A549 (cell line): Measurements from ENCODE around the gene MYORG. TPM values are rescaled to one million over a fixed set of nuclear protein-coding genes. Genes with fewer than 3 reads are reported as not detected.
A peak's percentile ranks its signal among the peaks of the same experiment; 100 is the strongest.

Experiments used
- ATAC-seq, 2 experiments: fragments of 200-7000 bp in 1 of 2; fragments of >200 bp in 1 of 2; cut with Nextera tagmentation in 1 of 2; cut with Tn5 transposase in 1 of 2; 3 replicates each; pipeline versions ENCODE4 v1.8.0 to v1.9.1; 2018 to 2020; ENCODE audit warnings: mild to moderate bottlenecking in 1 of 2, moderate library complexity in 1 of 2
- CTCF ChIA-PET: fragments of 300-600 bp; sonication (Branson Sonifier 250); formaldehyde crosslinking; extraction: SDS; loops from one replicate; lab custom pipeline; 2021; ENCODE audit warnings: antibody characterized with exemption, inconsistent platforms; lab: Yijun Ruan, JAX
- POLR2A ChIA-PET: fragments of 350-600 bp; formaldehyde crosslinking; extraction: SDS; loops from one replicate; lab custom pipeline; 2021; ENCODE audit warnings: antibody characterized with exemption, inconsistent platforms; lab: Yijun Ruan, JAX
- DNase-seq, 2 experiments: peaks; one replicate each; pipeline versions ENCODE4 v3.0.0 to v3.0.0-alpha.2; 2011 to 2016; ENCODE audit warnings: low read depth in 1 of 2, low spot score in 1 of 2
- FAIRE-seq: peaks from 2 replicates; lab custom pipeline; 2011; peaks lifted over from hg19 to GRCh38; lab: Jason Lieb, UNC
- H3K27ac ChIP-seq, 2 experiments: fragments of >200 bp; sonication (Bioruptor Twin); formaldehyde crosslinking; 3 replicates each; pipeline ENCODE4 v1.5.1; 2016 to 2017
- H3K4me1 ChIP-seq: fragments of >200 bp; sonication (Bioruptor Twin); formaldehyde crosslinking; 3 replicates; pipeline ENCODE4 v1.6.1; 2016
- H3K4me2 ChIP-seq: fragments of >200 bp; sonication (Bioruptor Twin); formaldehyde crosslinking; 3 replicates; pipeline ENCODE4 v1.6.1; 2016
- H3K4me3 ChIP-seq: fragments of >200 bp; sonication (Bioruptor Twin); formaldehyde crosslinking; 3 replicates; pipeline ENCODE4 v1.5.1; 2016
- H3K9me3 ChIP-seq: fragments of >200 bp; sonication (Bioruptor Twin); formaldehyde crosslinking; 3 replicates; pipeline ENCODE4 v1.6.1; 2016
- CBX2 ChIP-seq: fragments of 200-600 bp; sonication (generic); IDR thresholded peaks from 2 replicates; pipeline ENCODE4 v1.6.1; 2016; ENCODE audit warnings: low read depth, mild to moderate bottlenecking, borderline replicate concordance
- CBX8 ChIP-seq: fragments of 200-600 bp; sonication (generic); IDR thresholded peaks from 2 replicates; pipeline ENCODE4 v1.6.1; 2016
- CHD2 ChIP-seq: fragments of 150-350 bp; IDR thresholded peaks from 2 replicates; pipeline ENCODE4 v1.6.1; 2014; ENCODE audit warnings: low read length; ENCODE audit not compliant: partially characterized antibody
- GATA3 ChIP-seq: IDR thresholded peaks from 2 replicates; pipeline ENCODE4 v1.6.1; 2012; ENCODE audit warnings: borderline replicate concordance
- HOXB13 ChIP-seq: fragments of 250-450 bp; sonication (Bioruptor Pico); IDR thresholded peaks from 2 replicates; pipeline ENCODE4 v1.5.0; 2020; ENCODE audit warnings: low read depth, mild to moderate bottlenecking, moderate library complexity
- JUN ChIP-seq, 2 experiments: fragments of >200 bp; sonication (Bioruptor Twin); formaldehyde crosslinking; IDR thresholded peaks; 2 replicates in 1 of 2; 3 replicates in 1 of 2; pipeline ENCODE4 v1.6.1; 2016 to 2017
- JUNB ChIP-seq: fragments of >200 bp; sonication (Bioruptor Twin); formaldehyde crosslinking; IDR thresholded peaks from 2 replicates; pipeline ENCODE4 v1.6.1; 2016
- KDM1A ChIP-seq: fragments of 200-600 bp; sonication (generic); IDR thresholded peaks from 2 replicates; pipeline ENCODE4 v1.6.1; 2016; ENCODE audit warnings: low read depth, mild to moderate bottlenecking
- MAZ ChIP-seq: fragments of 150-350 bp; IDR thresholded peaks from 2 replicates; pipeline ENCODE4 v1.6.1; 2014; ENCODE audit warnings: antibody characterized with exemption, low read depth, low read length, borderline replicate concordance
- MYC ChIP-seq: IDR thresholded peaks from 2 replicates; pipeline ENCODE4 v1.6.1; 2012; ENCODE audit warnings: mild to moderate bottlenecking, inconsistent platforms, low read length, improper control_type of control experiment, borderline replicate concordance
- POLR2A ChIP-seq: IDR thresholded peaks from 2 replicates; pipeline ENCODE4 v1.6.1; 2012; ENCODE audit warnings: mild to moderate bottlenecking, low read length
- RARB ChIP-seq: fragments of 250-450 bp; sonication (Bioruptor Pico); IDR thresholded peaks from 2 replicates; pipeline ENCODE4 v1.8.0; 2021; ENCODE audit warnings: mild to moderate bottlenecking, moderate library complexity
- RFX5 ChIP-seq: fragments of 450-650 bp; IDR thresholded peaks from 2 replicates; pipeline ENCODE4 v1.7.1; 2014; ENCODE audit warnings: antibody characterized with exemption, mild to moderate bottlenecking, moderate library complexity
- ZSCAN20 ChIP-seq: fragments of 250-450 bp; sonication (Bioruptor Pico); IDR thresholded peaks from 2 replicates; pipeline ENCODE4 v1.8.0; 2022; ENCODE audit warnings: mild to moderate bottlenecking, moderate library complexity
- WGBS: methylation state at CpG from one replicate; pipeline ENCODE4 v1.1.6; 2017; ENCODE audit errors: missing lambda C conversion rate; 5-methylcytosine and 5-hydroxymethylcytosine counted together
- polyA minus RNA-seq: library from RNA; depleted of rRNA, polyadenylated mRNA; stranded (reverse); fragments of >200 nt; gene quantifications from 2 replicates; pipeline ENCODE4 v1.2.3, GENCODE V29; 2011; rRNA and poly(A)+ RNA removed
- polyA plus RNA-seq, 4 experiments: library from polyadenylated mRNA; depleted of rRNA in 3 of 4; stranded (reverse); fragments of >200 nt; fragmentation: RNase III in 1 of 4; extraction: RNeasy Plus Mini Kit Qiagen cat#74134 plus additional on column Dnase treatment in 1 of 4; gene quantifications; 2 replicates in 3 of 4; 3 replicates in 1 of 4; pipeline ENCODE4 v1.2.3, GENCODE V29; 2011 to 2017
- TF ChIP-seq, protein P1 (sequence below): fragments of 200-600 bp; sonication (generic); IDR thresholded peaks from 2 replicates; pipeline ENCODE4 v1.6.1; 2016; ENCODE audit warnings: antibody characterized with exemption, mild to moderate bottlenecking, moderate library complexity
- TF ChIP-seq, protein P2 (sequence below): fragments of 450-650 bp; IDR thresholded peaks from 2 replicates; pipeline ENCODE4 v1.6.1; 2014; ENCODE audit warnings: antibody characterized with exemption
- TF ChIP-seq, protein P3 (sequence below): fragments of >200 bp; sonication (Bioruptor Twin); formaldehyde crosslinking; IDR thresholded peaks from 3 replicates; pipeline ENCODE4 v1.6.1; 2016
- TF ChIP-seq, protein P4 (sequence below): fragments of >200 bp; sonication (Bioruptor Twin); formaldehyde crosslinking; IDR thresholded peaks from 2 replicates; pipeline ENCODE4 v1.6.1; 2016

Gene MYORG
- polyA plus RNA-seq (2011; rRNA removed) (2.2 and 3.7 TPM in 2 replicates), polyA plus RNA-seq (2017; fragmentation: RNase III; extraction: RNeasy Plus Mini Kit Qiagen cat#74134 plus additional on column Dnase treatment) (3.3 to 4.2 TPM (median 4.1 TPM) in 3 replicates), polyA minus RNA-seq (3.1 and 3.3 TPM in 2 replicates)
- polyA plus RNA-seq (2012; cell fraction: cytosol; rRNA removed) = 0.99 and 1.6 TPM in 2 replicates
- 2.2 and 2.5 TPM in 2 replicates for polyA plus RNA-seq (2012; cell fraction: nucleus; rRNA removed)

DNA sequence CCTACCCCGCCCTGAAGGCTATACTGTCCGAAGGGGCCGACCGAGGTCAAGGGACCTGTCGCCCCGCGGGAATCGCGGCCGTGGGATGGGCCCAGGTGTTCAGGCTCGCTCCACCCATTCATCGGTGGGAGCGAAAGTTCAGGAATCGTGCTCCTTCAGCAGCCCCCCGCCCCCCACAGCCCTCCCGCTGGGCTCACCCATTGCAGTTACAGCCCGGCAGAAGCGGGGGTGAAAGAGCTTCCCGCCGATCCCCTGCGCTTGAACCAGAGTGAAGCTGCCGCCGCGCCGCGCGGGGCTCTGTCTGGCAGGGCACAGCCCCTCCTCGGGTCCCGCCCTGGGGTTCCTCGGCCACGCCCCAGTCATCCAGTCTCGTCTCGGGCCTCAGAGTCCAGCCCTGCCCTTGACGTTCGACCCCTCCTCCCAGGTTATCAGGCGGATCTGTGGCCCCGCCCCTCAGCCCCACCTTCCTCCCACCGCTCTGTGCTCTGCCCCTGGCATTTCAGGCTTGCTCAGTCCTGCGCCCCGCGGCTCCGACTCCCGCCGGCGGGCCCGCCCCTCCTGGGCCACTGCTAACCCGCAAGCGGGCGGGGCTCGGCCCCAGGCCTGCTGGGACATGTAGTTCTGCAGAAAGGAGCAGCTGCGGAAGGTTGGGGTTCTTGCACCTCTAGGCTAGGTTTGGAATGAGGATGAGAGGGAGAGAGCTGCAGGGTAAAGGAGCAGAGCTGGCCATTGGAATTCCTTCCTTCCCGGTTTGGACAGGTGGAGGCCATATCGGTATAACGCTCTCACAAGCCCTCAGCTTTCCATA is at the start of gene MYORG:
TSS of gene MYORG (minus strand) at position 303 of the 808 bp plus-strand sequence. CDS start 3,955 bp downstream, outside the sequence.
- ChIA-PET POLR2A (interaction anchor here (0.5 to 1.7 kb wide), 5 partner anchors 17 to 198 kb away, joined by 3 to 5 read pairs (median 3); partner anchors contain the start of gene UBAP1), CTCF (interaction anchor here (0.7 to 19.7 kb wide), 13 partner anchors 11 to 452 kb away, joined by 3 to 417 read pairs (median 5); no protein-coding TSS in a partner anchor)
- Histone ChIP-seq H3K27ac (peak within 1 kb of the TSS; percentile 63 to 85), H3K9me3 (no peaks in the 10 kb centered on the region), H3K4me3 (peak within 1 kb of the TSS; percentile 79), H3K4me2 (peak within 1 kb of the TSS; percentile 94), H3K4me1 (peaks cover 30% of the 10 kb centered on the region)
- peak; percentile 59 for FAIRE-seq
- peak; percentile 78 to 89 for ATAC-seq
- no peak for TF ChIP-seq CBX2
- TF ChIP-seq MAZ = 0 out of 2 replicates have a peak, but pooled peaks have one; percentile 75
- TF ChIP-seq POLR2A = peak; percentile 50
- TF ChIP-seq GATA3 = peak; percentile 53; the same call in 1 of the 2 replicates
- peak in 1 of 2 experiments; percentile 34; a peak in 1 of 5 replicates for TF ChIP-seq JUN (IDR thresholded peaks at IDR 0.05)
- DNase-seq = peak; percentile 96 to 98
- WGBS = under 1% methylated on average over 23 of the region's 54 CpGs

DNA sequence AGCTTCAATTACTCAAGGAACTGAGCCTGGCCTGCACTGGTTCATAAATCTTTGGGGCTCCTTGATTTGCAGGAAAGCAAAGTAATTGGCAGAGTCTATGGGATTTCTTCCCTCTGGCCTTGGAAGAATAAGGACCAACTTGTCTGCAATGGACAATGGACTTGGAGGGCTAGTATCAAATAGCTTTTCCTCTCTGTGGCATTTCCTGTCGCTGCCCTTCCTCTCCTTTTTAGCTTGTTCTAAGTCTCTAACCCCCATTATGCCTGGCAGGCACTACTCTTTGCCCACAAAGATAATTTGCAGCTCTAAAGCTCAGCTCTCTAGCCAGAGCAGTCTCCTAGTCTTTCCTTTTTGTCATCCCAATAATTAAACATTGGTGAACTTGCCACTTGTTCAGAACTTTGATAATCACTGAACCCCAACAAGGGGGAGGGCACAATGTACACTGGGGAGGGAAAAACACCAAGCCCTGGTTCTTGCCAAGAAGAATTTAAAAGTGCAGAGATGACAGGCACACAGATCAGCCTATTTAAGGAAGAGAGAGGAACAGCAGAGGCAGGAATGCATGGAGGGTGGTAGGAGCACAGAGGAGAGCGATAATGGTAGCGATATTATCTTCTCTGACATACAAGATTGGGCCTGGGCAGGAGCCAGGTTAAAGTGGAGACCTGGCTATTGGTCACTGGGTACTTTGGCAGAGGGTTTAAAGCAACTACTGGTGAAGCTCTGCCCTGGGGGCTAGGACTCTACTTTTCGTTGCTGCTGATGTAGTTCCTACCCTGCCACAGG is 43.2 kb upstream of the MYORG start:
- Histone ChIP-seq H3K4me2 (no peak overlapping the region), H3K27ac (no peak overlapping the region), H3K4me3 (no peak overlapping the region), H3K4me1 (no peaks in the 10 kb centered on the region), H3K9me3 (no peaks in the 10 kb centered on the region)
- WGBS = 94% methylated on average over 4 of the region's 4 CpGs
- FAIRE-seq (no peak), DNase-seq (no peak), ATAC-seq (no peak)
- ChIA-PET CTCF (interaction anchor here (0.7 to 2.7 kb wide), 6 partner anchors 10 to 172 kb away, joined by 3 to 11 read pairs (median 4); no protein-coding TSS in a partner anchor), POLR2A (no interaction called here)
- no peak for TF ChIP-seq JUNB
- TF ChIP-seq, protein P1, sequence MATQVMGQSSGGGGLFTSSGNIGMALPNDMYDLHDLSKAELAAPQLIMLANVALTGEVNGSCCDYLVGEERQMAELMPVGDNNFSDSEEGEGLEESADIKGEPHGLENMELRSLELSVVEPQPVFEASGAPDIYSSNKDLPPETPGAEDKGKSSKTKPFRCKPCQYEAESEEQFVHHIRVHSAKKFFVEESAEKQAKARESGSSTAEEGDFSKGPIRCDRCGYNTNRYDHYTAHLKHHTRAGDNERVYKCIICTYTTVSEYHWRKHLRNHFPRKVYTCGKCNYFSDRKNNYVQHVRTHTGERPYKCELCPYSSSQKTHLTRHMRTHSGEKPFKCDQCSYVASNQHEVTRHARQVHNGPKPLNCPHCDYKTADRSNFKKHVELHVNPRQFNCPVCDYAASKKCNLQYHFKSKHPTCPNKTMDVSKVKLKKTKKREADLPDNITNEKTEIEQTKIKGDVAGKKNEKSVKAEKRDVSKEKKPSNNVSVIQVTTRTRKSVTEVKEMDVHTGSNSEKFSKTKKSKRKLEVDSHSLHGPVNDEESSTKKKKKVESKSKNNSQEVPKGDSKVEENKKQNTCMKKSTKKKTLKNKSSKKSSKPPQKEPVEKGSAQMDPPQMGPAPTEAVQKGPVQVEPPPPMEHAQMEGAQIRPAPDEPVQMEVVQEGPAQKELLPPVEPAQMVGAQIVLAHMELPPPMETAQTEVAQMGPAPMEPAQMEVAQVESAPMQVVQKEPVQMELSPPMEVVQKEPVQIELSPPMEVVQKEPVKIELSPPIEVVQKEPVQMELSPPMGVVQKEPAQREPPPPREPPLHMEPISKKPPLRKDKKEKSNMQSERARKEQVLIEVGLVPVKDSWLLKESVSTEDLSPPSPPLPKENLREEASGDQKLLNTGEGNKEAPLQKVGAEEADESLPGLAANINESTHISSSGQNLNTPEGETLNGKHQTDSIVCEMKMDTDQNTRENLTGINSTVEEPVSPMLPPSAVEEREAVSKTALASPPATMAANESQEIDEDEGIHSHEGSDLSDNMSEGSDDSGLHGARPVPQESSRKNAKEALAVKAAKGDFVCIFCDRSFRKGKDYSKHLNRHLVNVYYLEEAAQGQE = no peak
- no peak for TF ChIP-seq HOXB13
- no peak for TF ChIP-seq CHD2
- TF ChIP-seq GATA3 = no peak
- TF ChIP-seq, protein P2, sequence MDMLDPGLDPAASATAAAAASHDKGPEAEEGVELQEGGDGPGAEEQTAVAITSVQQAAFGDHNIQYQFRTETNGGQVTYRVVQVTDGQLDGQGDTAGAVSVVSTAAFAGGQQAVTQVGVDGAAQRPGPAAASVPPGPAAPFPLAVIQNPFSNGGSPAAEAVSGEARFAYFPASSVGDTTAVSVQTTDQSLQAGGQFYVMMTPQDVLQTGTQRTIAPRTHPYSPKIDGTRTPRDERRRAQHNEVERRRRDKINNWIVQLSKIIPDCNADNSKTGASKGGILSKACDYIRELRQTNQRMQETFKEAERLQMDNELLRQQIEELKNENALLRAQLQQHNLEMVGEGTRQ = no peak
- no peak for TF ChIP-seq ZSCAN20
- TF ChIP-seq MYC = no peak
- no peak for TF ChIP-seq KDM1A
- no peak for TF ChIP-seq CBX8
- no peak for TF ChIP-seq RARB
- TF ChIP-seq, protein P3, sequence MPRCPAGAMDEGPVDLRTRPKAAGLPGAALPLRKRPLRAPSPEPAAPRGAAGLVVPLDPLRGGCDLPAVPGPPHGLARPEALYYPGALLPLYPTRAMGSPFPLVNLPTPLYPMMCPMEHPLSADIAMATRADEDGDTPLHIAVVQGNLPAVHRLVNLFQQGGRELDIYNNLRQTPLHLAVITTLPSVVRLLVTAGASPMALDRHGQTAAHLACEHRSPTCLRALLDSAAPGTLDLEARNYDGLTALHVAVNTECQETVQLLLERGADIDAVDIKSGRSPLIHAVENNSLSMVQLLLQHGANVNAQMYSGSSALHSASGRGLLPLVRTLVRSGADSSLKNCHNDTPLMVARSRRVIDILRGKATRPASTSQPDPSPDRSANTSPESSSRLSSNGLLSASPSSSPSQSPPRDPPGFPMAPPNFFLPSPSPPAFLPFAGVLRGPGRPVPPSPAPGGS = no peak
- TF ChIP-seq, protein P4, sequence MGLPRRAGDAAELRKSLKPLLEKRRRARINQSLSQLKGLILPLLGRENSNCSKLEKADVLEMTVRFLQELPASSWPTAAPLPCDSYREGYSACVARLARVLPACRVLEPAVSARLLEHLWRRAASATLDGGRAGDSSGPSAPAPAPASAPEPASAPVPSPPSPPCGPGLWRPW = no peak
- TF ChIP-seq RFX5 = no peak
